ENCODE results near the gene SEPSECS.

The SEPSECS gene

DNA sequence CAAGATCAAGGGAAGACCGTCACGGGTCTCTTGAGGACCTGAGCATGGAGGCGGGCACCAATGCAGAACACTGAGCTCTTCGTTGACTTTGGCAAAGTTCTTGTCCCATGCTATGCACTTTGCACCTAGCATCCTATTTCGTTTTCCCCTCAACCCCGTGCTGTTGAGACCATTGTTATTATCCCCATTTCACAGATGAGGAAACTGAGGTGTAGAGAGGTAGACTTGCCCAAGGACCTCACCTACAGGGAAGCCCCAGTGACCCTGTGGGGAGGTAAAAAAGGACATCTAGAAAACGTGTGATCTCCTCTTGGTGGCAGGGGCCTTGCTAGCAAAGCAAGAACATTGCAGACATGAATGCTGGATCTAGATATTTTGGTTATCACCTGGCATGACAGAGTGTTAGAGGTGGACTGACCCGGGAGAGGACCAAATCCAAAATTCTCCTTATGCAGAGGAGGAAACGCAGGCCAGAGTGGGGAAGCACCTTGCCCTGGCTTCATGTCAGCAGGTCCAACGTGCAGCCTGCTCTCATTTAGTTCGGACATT lies 48.5 kb downstream of the SEPSECS start:
- no peaks in the 10 kb centered on the region for H3K9me3 Mint-ChIP-seq
- H3K4me3 Mint-ChIP-seq = no peak overlapping the region
- H3K27me3 Mint-ChIP-seq = peaks cover 1% of the 10 kb centered on the region
- intact Hi-C loops (cut with micrococcal nuclease) = no loop called here
- H3K36me3 Mint-ChIP-seq (ENCODE audit: low read depth) = no peaks in the 10 kb centered on the region
- no peaks in the 10 kb centered on the region for H3K4me1 Mint-ChIP-seq (ENCODE audit: low read depth)
- no peak overlapping the region for H3K27ac Mint-ChIP-seq

DNA sequence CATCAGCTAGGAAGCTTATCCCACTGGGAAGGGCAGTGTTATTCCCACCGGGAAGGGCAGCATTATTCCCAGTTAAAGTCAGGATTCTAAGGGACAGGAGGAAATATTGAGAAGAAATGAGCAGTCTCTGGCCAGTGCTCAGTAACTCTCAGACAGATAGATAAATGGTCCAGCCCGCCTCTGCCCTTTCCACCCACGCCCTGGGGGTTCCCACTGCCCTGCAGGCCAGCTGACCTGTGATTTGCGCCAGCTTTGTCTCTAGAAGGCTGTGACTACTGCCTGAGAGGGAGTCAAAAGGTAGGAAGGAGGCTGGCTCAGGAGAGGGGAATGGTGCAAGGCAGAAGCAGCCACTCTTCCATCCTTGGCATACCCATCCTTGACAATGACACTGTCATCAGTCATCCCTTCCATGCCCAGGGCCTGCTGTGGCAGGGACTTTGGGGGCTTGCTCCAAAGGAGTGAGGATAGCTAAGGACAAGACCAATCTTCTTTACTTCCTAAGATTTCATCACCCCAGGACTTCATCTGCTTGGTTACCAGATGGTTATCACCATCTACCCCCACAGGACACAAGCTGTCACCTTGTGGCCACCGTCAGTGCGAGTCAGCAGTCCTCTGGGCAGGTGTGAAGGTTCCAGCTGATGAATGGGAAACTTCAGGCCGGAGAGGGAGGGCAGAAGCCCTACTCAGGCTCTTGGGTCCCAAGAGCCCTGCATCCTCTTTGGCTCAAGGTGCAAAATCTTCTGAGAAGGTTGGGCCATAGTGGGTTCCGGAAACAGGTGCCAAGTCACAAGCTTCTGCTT lies 49.5 kb downstream of the SEPSECS start:
- Mint-ChIP-seq H3K27me3 (peaks cover 1% of the 10 kb centered on the region), H3K27ac (no peak overlapping the region), H3K4me1 (ENCODE audit: low read depth) (no peaks in the 10 kb centered on the region), H3K36me3 (ENCODE audit: low read depth) (no peaks in the 10 kb centered on the region), H3K4me3 (no peak overlapping the region), H3K9me3 (no peaks in the 10 kb centered on the region)
- intact Hi-C loops (cut with micrococcal nuclease) = no loop called here

DNA sequence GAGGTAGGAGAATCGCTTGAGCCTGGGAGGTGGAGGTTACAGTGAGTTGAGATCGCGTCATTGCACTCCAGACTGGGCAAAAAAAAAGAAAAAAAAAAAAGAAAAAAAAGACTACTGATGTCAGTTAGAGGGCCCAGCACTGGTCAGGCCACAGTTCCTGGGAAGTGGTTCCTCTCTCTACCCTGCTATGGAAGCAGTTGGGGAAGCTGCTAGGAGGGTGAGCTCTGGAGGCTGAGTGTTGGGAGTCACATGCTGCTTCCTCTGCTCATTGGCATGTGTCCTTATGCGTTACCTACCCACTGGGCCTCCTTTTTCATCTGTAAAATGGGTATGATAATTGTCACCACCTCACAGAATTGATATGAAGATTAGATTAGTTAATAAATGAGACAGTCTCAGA lies 50.7 kb downstream of the SEPSECS start:
- Mint-ChIP-seq H3K36me3 (ENCODE audit: low read depth) (no peaks in the 10 kb centered on the region), H3K4me1 (ENCODE audit: low read depth) (no peaks in the 10 kb centered on the region), H3K27me3 (peaks cover 2% of the 10 kb centered on the region), H3K4me3 (no peak overlapping the region), H3K27ac (no peak overlapping the region), H3K9me3 (no peaks in the 10 kb centered on the region)
- intact Hi-C loops (cut with micrococcal nuclease) = no loop called here

DNA sequence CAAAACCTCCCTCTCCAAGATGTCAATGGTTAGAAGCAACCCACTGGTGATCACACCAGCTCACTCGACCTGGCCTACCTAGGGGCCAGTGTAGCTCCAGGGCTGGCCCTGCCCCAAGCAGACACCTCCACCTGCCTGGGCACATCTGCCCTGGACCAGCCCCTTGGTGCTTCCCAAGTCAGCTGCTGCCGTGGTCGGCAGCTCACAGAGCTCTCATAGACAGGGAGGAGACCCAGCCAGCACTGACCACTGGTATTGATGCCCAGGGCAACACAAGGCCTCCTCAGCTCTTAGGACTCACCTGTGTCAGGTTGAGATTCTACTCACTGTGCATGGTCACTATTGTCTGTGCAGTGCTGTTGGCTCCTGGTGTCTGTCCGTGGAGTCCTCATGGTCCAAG lies 51.7 kb downstream of the SEPSECS start:
- H3K27me3 Mint-ChIP-seq = peaks cover 2% of the 10 kb centered on the region
- no peaks in the 10 kb centered on the region for H3K4me1 Mint-ChIP-seq (ENCODE audit: low read depth)
- no peak overlapping the region for H3K4me3 Mint-ChIP-seq
- intact Hi-C loops (cut with micrococcal nuclease) = no loop called here
- no peaks in the 10 kb centered on the region for H3K36me3 Mint-ChIP-seq (ENCODE audit: low read depth)
- no peak overlapping the region for H3K27ac Mint-ChIP-seq
- H3K9me3 Mint-ChIP-seq = no peaks in the 10 kb centered on the region

DNA sequence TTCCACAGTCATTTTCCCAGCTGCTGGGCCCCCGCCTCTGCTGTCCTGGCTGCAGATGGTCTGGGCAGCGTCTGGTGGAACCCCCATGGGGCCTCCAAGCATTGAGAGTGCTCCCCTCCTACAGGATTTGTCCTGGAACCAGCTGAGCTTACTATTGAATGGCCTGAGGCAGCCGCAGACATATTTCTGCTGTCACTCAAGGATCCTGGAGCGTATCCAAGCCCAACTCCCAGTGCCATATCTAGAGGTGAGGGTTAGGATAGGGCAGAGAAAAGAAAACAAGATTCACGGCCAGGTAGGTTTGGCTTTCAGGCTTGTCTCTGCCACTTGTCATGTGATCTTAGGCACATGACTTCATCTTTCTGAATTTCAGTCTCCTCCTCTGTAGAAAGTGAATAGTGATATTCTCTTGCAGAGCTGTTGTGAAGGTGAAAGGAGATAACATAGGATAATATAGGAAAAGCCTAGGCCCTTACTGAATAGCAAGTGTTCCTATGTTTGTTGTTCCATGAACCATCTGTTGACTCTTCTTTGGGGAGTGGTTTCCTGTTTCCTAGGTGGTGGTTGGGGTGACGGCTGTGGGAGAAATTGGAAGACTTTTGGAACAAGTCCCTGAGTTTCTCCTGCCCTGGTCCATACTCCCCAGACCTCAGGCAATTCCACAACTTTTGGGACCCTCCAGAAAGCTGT lies 52.3 kb downstream of the SEPSECS start:
- intact Hi-C loops (cut with micrococcal nuclease) = no loop called here
- peaks cover under 1% of the 10 kb centered on the region for H3K9me3 Mint-ChIP-seq
- no peak overlapping the region for H3K27ac Mint-ChIP-seq
- no peak overlapping the region for H3K4me3 Mint-ChIP-seq
- H3K36me3 Mint-ChIP-seq (ENCODE audit: low read depth) = no peaks in the 10 kb centered on the region
- no peaks in the 10 kb centered on the region for H3K4me1 Mint-ChIP-seq (ENCODE audit: low read depth)
- peaks cover 2% of the 10 kb centered on the region for H3K27me3 Mint-ChIP-seq

DNA sequence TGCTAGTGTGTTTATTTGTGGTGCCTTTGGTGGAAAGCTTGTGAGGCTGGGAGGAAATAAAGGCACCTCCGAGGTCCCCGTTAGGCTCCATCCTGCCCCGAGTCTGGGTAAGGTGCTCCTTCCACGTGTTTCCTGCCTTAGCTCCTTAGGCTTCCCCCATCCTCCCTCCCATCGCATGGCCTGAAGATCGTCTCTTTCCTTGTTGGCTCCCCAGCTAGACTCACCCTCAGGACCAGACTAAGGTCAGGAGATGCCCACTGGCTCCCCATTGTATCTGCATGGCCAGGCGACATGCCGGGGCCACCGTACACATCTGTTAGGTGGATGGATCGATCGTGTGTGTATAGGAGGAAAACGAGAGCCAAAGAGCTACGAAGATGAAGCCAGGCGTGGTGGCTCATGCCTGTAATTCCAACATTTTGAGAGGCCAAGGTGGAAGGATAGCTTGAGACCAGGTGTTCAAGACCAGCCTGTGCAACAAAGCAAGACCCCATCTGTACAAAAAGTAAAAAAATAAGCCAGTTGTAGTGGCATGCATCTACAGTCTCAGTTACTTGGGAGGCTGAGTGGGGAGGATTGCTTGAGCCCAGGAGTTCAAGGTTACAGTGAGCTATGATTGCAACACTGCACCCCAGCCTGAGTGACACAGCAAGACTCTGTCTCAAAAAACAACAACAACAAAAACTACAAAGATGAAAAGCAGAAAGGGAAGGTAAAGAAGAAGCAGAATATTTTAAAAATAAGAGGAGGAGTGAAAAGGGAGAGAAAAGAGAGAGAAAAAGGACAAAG lies 53.7 kb downstream of the SEPSECS start:
- no peak overlapping the region for H3K4me3 Mint-ChIP-seq
- H3K9me3 Mint-ChIP-seq = peaks cover 12% of the 10 kb centered on the region
- peaks cover 3% of the 10 kb centered on the region for H3K27me3 Mint-ChIP-seq
- H3K36me3 Mint-ChIP-seq (ENCODE audit: low read depth) = no peaks in the 10 kb centered on the region
- intact Hi-C loops (cut with micrococcal nuclease) = no loop called here
- H3K4me1 Mint-ChIP-seq (ENCODE audit: low read depth) = no peaks in the 10 kb centered on the region
- no peak overlapping the region for H3K27ac Mint-ChIP-seq

DNA sequence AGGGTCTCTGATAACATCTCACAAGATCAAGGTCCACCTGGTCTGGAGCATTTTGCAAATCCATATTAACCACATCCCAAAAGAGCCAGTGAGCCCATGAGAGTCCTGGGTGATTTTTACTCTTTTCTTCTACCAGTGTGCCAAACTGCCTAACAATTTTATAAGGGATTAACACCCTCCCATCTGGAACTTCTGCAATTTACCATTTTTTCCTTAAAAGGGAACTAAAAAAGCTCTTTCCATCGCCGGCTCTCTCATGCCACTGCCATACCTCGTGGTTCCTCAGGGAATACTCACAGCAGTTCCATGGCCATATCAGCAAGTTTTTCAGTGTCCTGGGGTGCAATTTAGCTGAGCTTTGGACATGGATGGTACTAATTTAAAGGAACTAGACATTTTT lies 55.7 kb downstream of the SEPSECS start:
- Mint-ChIP-seq H3K4me3 (no peak overlapping the region), H3K36me3 (ENCODE audit: low read depth) (no peaks in the 10 kb centered on the region), H3K27ac (no peak overlapping the region), H3K9me3 (peaks cover 19% of the 10 kb centered on the region), H3K4me1 (ENCODE audit: low read depth) (no peaks in the 10 kb centered on the region), H3K27me3 (peaks cover 3% of the 10 kb centered on the region)
- intact Hi-C loops (cut with micrococcal nuclease) = no loop called here

DNA sequence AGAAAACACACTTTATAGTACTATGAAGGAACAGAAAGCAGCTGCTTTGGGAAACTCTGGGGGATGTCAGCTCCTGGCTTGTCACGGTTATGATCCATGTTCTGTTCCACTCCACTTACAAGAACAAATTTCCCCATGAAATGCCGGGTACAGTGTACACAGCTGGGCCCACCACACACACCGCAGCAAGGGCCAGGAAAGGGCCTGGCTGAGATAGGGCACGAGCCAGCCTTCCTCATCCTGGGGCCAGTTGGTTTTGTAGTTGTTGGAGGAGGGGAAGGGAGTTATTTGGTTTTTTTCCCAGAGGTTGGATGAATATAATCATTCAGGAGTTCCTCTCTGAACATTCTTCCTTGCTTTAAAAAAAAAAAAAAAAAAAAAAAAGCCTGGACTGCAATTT lies 56.8 kb downstream of the SEPSECS start:
- H3K9me3 Mint-ChIP-seq = peaks cover 19% of the 10 kb centered on the region
- intact Hi-C loops (cut with micrococcal nuclease) = no loop called here
- no peak overlapping the region for H3K4me3 Mint-ChIP-seq
- no peaks in the 10 kb centered on the region for H3K36me3 Mint-ChIP-seq (ENCODE audit: low read depth)
- H3K27me3 Mint-ChIP-seq = peaks cover 3% of the 10 kb centered on the region
- no peak overlapping the region for H3K27ac Mint-ChIP-seq
- H3K4me1 Mint-ChIP-seq (ENCODE audit: low read depth) = no peaks in the 10 kb centered on the region

DNA sequence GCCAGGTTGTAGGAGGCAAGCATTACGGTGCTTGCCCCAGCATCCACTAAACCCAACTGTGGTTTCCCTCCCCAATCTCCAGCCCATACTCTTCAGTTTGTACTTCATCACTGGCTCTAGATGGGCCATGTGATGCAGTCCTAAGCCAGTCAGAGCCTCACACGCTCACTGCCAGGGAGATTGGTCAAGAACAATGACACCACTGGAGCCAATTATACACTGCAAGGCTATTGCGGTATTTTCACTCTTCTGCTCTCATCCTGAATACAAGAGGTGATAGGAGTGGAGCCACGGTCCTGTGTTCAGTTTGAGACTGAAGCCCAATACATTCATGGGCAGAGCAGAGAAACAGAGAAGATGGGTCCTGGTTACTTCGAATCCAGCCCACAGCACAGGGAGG lies 58.4 kb downstream of the SEPSECS start:
- Mint-ChIP-seq H3K4me3 (no peak overlapping the region), H3K4me1 (ENCODE audit: low read depth) (no peaks in the 10 kb centered on the region), H3K36me3 (ENCODE audit: low read depth) (no peaks in the 10 kb centered on the region), H3K27me3 (peaks cover 3% of the 10 kb centered on the region), H3K27ac (no peak overlapping the region), H3K9me3 (peaks cover 19% of the 10 kb centered on the region)
- intact Hi-C loops (cut with micrococcal nuclease) = no loop called here

DNA sequence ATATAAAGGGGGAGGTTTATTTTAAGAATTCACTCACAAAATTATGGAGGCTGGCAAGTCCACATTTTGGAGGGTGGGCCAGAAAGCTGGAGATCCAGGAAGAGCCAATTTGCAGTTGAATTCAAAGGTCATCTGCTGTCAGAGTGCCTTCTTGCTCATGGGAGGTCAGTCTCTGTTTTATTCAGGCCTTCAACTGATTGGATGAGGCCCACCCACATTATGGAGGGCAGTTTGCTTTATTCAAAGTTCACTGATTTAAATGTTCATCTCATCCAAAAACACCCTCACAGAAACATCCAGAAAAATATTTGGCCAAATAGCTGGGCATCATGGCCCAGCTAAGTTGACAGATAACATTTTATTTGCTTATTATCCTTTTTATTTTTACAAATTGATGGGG lies 59.5 kb downstream of the SEPSECS start:
- no peaks in the 10 kb centered on the region for H3K4me1 Mint-ChIP-seq (ENCODE audit: low read depth)
- no peaks in the 10 kb centered on the region for H3K36me3 Mint-ChIP-seq (ENCODE audit: low read depth)
- H3K9me3 Mint-ChIP-seq = peaks cover 19% of the 10 kb centered on the region
- H3K27ac Mint-ChIP-seq = no peak overlapping the region
- intact Hi-C loops (cut with micrococcal nuclease) = no loop called here
- H3K27me3 Mint-ChIP-seq = peaks cover 3% of the 10 kb centered on the region
- no peak overlapping the region for H3K4me3 Mint-ChIP-seq

DNA sequence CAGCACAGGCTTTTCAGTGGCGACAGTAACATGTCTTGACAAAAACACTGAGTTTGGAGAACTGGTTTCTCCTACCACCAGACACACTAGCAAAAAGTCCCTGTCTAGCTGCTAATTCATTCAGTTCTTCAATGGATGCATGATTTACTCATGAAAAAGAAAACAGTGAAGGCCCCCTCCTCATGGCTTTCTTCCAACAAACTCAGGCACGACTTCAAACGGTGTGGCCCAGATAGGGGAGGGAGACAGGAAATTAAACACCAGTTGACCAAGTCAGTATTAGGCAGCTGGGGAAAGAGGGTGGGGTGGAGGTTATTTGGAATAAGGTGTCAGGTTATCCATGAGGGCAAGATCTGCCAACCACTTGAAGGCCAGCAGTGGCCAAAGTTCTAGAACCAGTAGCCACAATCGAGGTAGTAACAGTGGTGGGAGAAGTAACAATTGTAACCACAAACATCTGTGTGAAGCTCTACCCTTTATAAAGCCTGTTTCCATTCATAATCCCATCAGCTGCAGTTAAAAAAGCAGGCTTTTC lies 60.2 kb downstream of the SEPSECS start:
- H3K9me3 Mint-ChIP-seq = peaks cover 19% of the 10 kb centered on the region
- no peaks in the 10 kb centered on the region for H3K4me1 Mint-ChIP-seq (ENCODE audit: low read depth)
- intact Hi-C loops (cut with micrococcal nuclease) = no loop called here
- no peak overlapping the region for H3K27ac Mint-ChIP-seq
- peaks cover 1% of the 10 kb centered on the region for H3K27me3 Mint-ChIP-seq
- no peaks in the 10 kb centered on the region for H3K36me3 Mint-ChIP-seq (ENCODE audit: low read depth)
- no peak overlapping the region for H3K4me3 Mint-ChIP-seq

DNA sequence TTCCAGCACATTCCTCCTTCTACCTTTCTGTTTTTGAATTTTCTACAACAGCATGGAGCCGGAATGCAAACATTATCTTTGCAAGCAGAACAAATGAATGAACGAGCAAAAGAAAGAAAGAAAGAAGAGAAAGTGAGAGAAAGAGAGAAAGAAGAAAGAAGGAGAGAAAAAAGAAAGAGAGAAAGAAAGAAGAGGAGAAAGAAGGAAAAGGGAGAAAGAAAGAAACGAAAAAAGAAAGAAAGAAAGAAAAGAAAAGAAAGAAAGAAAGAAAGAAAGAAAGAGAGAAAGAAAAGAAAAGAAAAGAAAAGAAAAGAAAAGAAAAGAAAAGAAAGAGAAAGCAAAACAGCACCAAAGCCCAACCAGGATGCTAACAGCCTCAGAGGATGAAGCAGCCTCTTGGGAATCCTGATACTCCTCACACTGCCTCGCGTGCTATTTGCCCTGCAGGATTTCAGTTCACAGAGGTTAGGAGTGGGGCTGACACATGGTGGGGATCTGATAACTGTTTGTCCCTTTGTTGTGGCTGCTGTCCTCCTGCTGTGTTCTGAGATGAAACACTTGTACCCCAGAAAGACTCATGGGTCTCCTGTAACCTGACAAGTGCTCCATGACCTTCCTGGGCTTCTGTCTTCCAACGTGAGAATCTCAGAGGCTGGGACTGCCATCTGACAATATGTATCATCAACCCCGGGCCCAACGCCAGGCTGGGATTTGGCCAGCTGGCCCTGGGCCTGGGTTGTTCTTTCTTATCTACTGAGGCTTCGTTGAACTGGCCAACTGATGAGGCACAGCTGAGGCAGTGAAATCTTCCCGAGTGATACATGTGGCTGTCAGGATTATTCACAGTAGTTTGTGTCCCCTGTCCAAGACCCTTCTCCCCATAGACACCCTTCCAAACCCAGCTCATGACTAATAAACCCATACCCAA lies 61.0 kb downstream of the SEPSECS start:
- no peak overlapping the region for H3K4me3 Mint-ChIP-seq

DNA sequence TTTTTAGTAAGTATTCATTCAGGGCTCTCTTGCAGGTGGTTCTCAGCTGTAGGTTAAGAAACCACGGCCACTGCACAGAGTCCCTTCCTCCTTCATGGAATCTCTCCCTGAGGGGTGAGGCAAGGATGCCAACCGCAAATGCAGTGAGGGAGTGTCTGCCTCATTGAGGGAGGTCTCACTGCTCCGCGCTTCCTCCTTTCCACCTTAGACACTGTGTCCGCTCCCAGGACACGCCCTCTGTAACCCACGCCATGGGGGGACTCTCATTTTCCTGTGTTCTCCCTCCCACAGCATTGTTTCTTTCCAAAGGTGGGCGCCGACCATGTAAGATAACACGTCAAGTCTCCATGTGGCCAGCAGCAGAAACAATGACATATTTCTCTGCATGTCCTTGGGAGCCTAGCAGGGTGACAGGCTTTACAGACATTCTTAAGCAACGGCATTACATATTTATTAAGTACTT lies 63.2 kb downstream of the SEPSECS start:
- Mint-ChIP-seq H3K36me3 (ENCODE audit: low read depth) (no peaks in the 10 kb centered on the region), H3K4me1 (ENCODE audit: low read depth) (no peaks in the 10 kb centered on the region), H3K4me3 (no peak overlapping the region), H3K9me3 (peaks cover 22% of the 10 kb centered on the region), H3K27ac (no peak overlapping the region), H3K27me3 (peaks cover 3% of the 10 kb centered on the region)
- intact Hi-C loops (cut with micrococcal nuclease) = no loop called here

More for the DNA sequence above, 61.0 kb downstream of the SEPSECS start:
- Mint-ChIP-seq H3K27ac (no peak overlapping the region), H3K4me1 (ENCODE audit: low read depth) (no peaks in the 10 kb centered on the region), H3K9me3 (peaks cover 19% of the 10 kb centered on the region), H3K27me3 (peaks cover 1% of the 10 kb centered on the region), H3K36me3 (ENCODE audit: low read depth) (no peaks in the 10 kb centered on the region)
- intact Hi-C loops (cut with micrococcal nuclease) = no loop called here

Measured in dendritic cell treated with granulocyte-macrophage colony-stimulating factor and Interleukin-4, amounts not matched to agents 40 ng/mL and 50 ng/mL, for 4 days (primary cell).